Neural cell (in vitro differentiated cells): Measurements from ENCODE around the gene IPO11. TPM values are rescaled to one million over a fixed set of nuclear protein-coding genes. Genes with fewer than 3 reads are reported as not detected.

Source experiments
- H2AFZ ChIP-seq: fragments of 200-600, 300-800 bp; sonication (generic), shearing (Covaris generic); 2 replicates; pipeline ENCODE4 v1.6.0; 2014; ENCODE audit warnings: low read depth, mild to moderate bottlenecking, antibody characterized with exemption, low read length, moderate library complexity
- H3F3A ChIP-seq: fragments of 200-600 bp; shearing (Covaris generic); 2 replicates; pipeline ENCODE4 v1.6.1; 2016; ENCODE audit warnings: mild to moderate bottlenecking, moderate library complexity, mixed read lengths, antibody characterized with exemption, low read length; ENCODE audit not compliant: insufficient read depth, poor library complexity, severe bottlenecking
- H3K27ac ChIP-seq: fragments of 200-600, 300-800 bp; sonication (generic), shearing (Covaris generic); 2 replicates; pipeline ENCODE4 v1.5.1; 2014; ENCODE audit warnings: mild to moderate bottlenecking, low read length, moderate library complexity
- H3K27me3 ChIP-seq: fragments of 300-800, 200-600 bp; sonication (generic), shearing (Covaris generic); 2 replicates; pipeline ENCODE4 v1.6.0; 2014; ENCODE audit warnings: mild to moderate bottlenecking, low read depth, low read length, moderate library complexity; ENCODE audit not compliant: insufficient read depth
- H3K36me3 ChIP-seq: fragments of 300-800, 200-600 bp; sonication (generic), shearing (Covaris generic); 2 replicates; pipeline ENCODE4 v1.5.1; 2014; ENCODE audit warnings: mild to moderate bottlenecking, antibody characterized with exemption, low read length, moderate library complexity; ENCODE audit not compliant: insufficient read depth
- H3K4me2 ChIP-seq: fragments of 300-800, 200-600 bp; sonication (generic), shearing (Covaris generic); 2 replicates; pipeline ENCODE4 v1.6.0; 2014; ENCODE audit warnings: mild to moderate bottlenecking, low read length
- H3K4me3 ChIP-seq: fragments of 300-800, 200-600 bp; sonication (generic), shearing (Covaris generic); 2 replicates; pipeline ENCODE4 v1.5.1; 2014; ENCODE audit warnings: mild to moderate bottlenecking, low read length, moderate library complexity
- H3K79me2 ChIP-seq: fragments of 200-600 bp; shearing (Covaris generic); replicated peaks from 2 replicates; pipeline ENCODE4 v1.6.0; 2014; ENCODE audit warnings: mild to moderate bottlenecking, low read length, moderate library complexity; ENCODE audit not compliant: insufficient read depth
- H3K9ac ChIP-seq: fragments of 300-800, 200-600 bp; sonication (generic), shearing (Covaris generic); 2 replicates; pipeline ENCODE4 v1.6.1; 2016; ENCODE audit warnings: mild to moderate bottlenecking, low read length, mixed read lengths
- H3K9me2 ChIP-seq: fragments of 200-600 bp; shearing (Covaris generic); 2 replicates; pipeline ENCODE4 v1.6.1; 2016; ENCODE audit warnings: mild to moderate bottlenecking, low read length, mixed read lengths; ENCODE audit not compliant: insufficient read depth
- H3K9me3 ChIP-seq: fragments of 200-600, 300-800 bp; sonication (generic), shearing (Covaris generic); 2 replicates; pipeline ENCODE4 v1.6.1; 2016; ENCODE audit warnings: mild to moderate bottlenecking, mixed run types, low read length, moderate library complexity, mixed read lengths
- H4K20me1 ChIP-seq: fragments of 200-600 bp; shearing (Covaris generic); 2 replicates; pipeline ENCODE4 v1.6.1; 2016; ENCODE audit warnings: mild to moderate bottlenecking, mixed run types; ENCODE audit not compliant: insufficient read depth
- EP300 ChIP-seq: fragments of 450-650 bp; conservative IDR thresholded peaks from 2 replicates; pipeline ENCODE4 v1.6.1; 2014; ENCODE audit warnings: antibody characterized with exemption, mild to moderate bottlenecking, moderate library complexity; ENCODE audit not compliant: poor library complexity, severe bottlenecking
- EZH2 ChIP-seq: fragments of 200-600, 300-800 bp; shearing (Covaris generic), sonication (generic); IDR thresholded peaks from 2 replicates; pipeline ENCODE4 v1.6.1; 2014; ENCODE audit warnings: antibody characterized with exemption, low read length, borderline replicate concordance, mild to moderate bottlenecking; ENCODE audit not compliant: insufficient read depth, poor library complexity, severe bottlenecking
- MXI1 ChIP-seq: fragments of 450-650 bp; conservative IDR thresholded peaks from 2 replicates; pipeline ENCODE4 v1.6.1; 2014; ENCODE audit warnings: antibody characterized with exemption, mild to moderate bottlenecking; ENCODE audit not compliant: poor library complexity, severe bottlenecking
- POLR2AphosphoS5 ChIP-seq: IDR thresholded peaks from 2 replicates; pipeline ENCODE4 v1.6.1; 2012
- RAD21 ChIP-seq: fragments of 450-650 bp; conservative IDR thresholded peaks from 2 replicates; pipeline ENCODE4 v1.6.1; 2014; ENCODE audit warnings: antibody characterized with exemption, mild to moderate bottlenecking, moderate library complexity
- SMC3 ChIP-seq: fragments of 450-650 bp; conservative IDR thresholded peaks from 2 replicates; pipeline ENCODE4 v1.6.1; 2014; ENCODE audit warnings: antibody characterized with exemption, mild to moderate bottlenecking, moderate library complexity; ENCODE audit not compliant: poor library complexity
- TAF1 ChIP-seq: IDR thresholded peaks from 2 replicates; pipeline ENCODE4 v1.6.1; 2012; ENCODE audit warnings: low read depth
- polyA plus RNA-seq: library from polyadenylated mRNA; depleted of rRNA; stranded (reverse); fragments of >200 nt; gene quantifications from 2 replicates; pipeline ENCODE4 v1.2.3, GENCODE V29; 2014
- TF ChIP-seq, protein P1 (sequence below): fragments of 450-650 bp; IDR thresholded peaks from 2 replicates; pipeline ENCODE4 v1.5.1; 2014; ENCODE audit warnings: antibody characterized with exemption, mild to moderate bottlenecking, moderate library complexity; ENCODE audit not compliant: poor library complexity, severe bottlenecking
- TF ChIP-seq, protein P2 (sequence below): IDR thresholded peaks from 2 replicates; pipeline ENCODE4 v1.6.1; 2012; ENCODE audit warnings: borderline replicate concordance

Gene IPO11
- polyA plus RNA-seq, 1 donor from 2014 or later: 12.5 TPM

DNA sequence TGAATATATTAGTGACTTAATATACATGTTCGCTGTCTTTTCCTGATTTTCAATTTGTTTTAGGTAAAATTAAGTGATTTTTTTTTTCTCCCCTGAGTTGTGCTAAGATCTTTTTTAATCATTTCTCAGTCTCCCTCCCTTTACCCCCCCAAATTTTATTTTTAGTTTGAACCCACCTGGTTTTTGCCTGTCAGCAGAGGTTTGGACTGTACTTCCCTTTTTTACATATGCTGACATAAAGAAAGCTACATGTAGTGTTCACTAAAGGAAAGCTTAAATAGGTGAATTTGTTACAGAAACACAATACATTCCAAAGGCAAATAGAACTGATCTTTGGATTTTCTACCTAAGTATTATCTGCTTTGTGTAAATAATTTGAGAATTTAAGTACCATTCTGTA is 82.2 kb downstream of the IPO11 start:
- no peaks in the 10 kb centered on the region for H4K20me1 ChIP-seq
- H3K9me3 ChIP-seq: no peaks in the 10 kb centered on the region
- H3K4me2 ChIP-seq: no peak overlapping the region
- H3K9ac ChIP-seq: no peak overlapping the region
- H2AFZ ChIP-seq: no peak overlapping the region
- H3K27me3 ChIP-seq: no peaks in the 10 kb centered on the region
- H3K36me3 ChIP-seq: peaks cover 7% of the 10 kb centered on the region
- H3K4me3 ChIP-seq: no peak overlapping the region
- H3K27ac ChIP-seq: no peak overlapping the region
- no peaks in the 10 kb centered on the region for H3F3A ChIP-seq
- no peaks in the 10 kb centered on the region for H3K79me2 ChIP-seq
- H3K9me2 ChIP-seq: no peaks in the 10 kb centered on the region
- TF ChIP-seq MXI1: no peak

DNA sequence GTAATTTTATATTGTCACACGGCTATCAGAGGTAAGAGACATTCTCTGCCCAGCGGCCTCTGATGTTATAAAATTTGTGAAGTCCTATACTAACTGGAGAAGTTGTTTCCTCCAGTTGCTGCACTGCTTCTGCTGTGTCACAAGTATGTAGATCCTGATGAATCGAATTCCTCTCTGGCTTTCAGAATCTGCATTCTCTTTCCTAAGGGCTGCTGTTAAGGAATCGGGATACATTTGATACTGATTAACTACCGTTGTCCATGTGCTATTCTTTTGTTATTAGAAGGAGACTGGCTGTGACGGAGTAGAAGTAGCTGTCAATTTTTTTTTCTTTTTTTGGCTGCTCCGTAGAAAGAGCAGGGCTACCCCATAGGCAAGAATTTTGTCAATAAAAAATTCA is 84.3 kb downstream of the IPO11 start:
- no peaks in the 10 kb centered on the region for H3K9me3 ChIP-seq
- no peak overlapping the region for H3K4me3 ChIP-seq
- no peaks in the 10 kb centered on the region for H3K79me2 ChIP-seq
- no peaks in the 10 kb centered on the region for H3K9me2 ChIP-seq
- H3K36me3 ChIP-seq: peaks cover 7% of the 10 kb centered on the region
- H3K9ac ChIP-seq: no peak overlapping the region
- no peak overlapping the region for H3K27ac ChIP-seq
- no peaks in the 10 kb centered on the region for H3F3A ChIP-seq
- H2AFZ ChIP-seq: no peak overlapping the region
- no peak overlapping the region for H3K4me2 ChIP-seq
- TF ChIP-seq MXI1: no peak
- no peak for TF ChIP-seq RAD21
- no peak for TF ChIP-seq POLR2AphosphoS5
- no peak for TF ChIP-seq EP300
- no peak for TF ChIP-seq SMC3
- TF ChIP-seq, protein P1, sequence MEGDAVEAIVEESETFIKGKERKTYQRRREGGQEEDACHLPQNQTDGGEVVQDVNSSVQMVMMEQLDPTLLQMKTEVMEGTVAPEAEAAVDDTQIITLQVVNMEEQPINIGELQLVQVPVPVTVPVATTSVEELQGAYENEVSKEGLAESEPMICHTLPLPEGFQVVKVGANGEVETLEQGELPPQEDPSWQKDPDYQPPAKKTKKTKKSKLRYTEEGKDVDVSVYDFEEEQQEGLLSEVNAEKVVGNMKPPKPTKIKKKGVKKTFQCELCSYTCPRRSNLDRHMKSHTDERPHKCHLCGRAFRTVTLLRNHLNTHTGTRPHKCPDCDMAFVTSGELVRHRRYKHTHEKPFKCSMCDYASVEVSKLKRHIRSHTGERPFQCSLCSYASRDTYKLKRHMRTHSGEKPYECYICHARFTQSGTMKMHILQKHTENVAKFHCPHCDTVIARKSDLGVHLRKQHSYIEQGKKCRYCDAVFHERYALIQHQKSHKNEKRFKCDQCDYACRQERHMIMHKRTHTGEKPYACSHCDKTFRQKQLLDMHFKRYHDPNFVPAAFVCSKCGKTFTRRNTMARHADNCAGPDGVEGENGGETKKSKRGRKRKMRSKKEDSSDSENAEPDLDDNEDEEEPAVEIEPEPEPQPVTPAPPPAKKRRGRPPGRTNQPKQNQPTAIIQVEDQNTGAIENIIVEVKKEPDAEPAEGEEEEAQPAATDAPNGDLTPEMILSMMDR: no peak
- TF ChIP-seq, protein P2, sequence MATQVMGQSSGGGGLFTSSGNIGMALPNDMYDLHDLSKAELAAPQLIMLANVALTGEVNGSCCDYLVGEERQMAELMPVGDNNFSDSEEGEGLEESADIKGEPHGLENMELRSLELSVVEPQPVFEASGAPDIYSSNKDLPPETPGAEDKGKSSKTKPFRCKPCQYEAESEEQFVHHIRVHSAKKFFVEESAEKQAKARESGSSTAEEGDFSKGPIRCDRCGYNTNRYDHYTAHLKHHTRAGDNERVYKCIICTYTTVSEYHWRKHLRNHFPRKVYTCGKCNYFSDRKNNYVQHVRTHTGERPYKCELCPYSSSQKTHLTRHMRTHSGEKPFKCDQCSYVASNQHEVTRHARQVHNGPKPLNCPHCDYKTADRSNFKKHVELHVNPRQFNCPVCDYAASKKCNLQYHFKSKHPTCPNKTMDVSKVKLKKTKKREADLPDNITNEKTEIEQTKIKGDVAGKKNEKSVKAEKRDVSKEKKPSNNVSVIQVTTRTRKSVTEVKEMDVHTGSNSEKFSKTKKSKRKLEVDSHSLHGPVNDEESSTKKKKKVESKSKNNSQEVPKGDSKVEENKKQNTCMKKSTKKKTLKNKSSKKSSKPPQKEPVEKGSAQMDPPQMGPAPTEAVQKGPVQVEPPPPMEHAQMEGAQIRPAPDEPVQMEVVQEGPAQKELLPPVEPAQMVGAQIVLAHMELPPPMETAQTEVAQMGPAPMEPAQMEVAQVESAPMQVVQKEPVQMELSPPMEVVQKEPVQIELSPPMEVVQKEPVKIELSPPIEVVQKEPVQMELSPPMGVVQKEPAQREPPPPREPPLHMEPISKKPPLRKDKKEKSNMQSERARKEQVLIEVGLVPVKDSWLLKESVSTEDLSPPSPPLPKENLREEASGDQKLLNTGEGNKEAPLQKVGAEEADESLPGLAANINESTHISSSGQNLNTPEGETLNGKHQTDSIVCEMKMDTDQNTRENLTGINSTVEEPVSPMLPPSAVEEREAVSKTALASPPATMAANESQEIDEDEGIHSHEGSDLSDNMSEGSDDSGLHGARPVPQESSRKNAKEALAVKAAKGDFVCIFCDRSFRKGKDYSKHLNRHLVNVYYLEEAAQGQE: no peak
- no peak for TF ChIP-seq EZH2
- TF ChIP-seq TAF1: no peak
- no peaks in the 10 kb centered on the region for H3K27me3 ChIP-seq
- H4K20me1 ChIP-seq: no peaks in the 10 kb centered on the region

DNA sequence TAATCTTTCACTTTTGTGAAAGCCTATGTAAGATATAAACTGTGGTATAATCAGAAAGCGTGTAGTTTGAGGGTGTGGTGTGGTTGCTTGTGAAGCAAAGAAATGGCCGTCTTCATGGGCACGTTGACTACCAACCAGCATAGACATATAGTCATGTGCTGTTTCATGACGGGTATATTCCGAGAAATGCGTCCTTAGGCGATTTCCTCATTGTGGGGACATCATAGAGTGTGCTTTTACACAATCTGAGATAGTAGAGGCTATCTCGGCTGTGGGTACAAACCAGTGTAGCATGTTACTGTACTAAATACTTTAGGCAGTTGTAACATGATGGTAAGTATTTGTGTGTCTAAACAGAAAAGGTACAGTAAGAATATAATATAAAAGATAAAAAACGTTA is 86.4 kb downstream of the IPO11 start:
- no peaks in the 10 kb centered on the region for H3F3A ChIP-seq
- no peaks in the 10 kb centered on the region for H3K79me2 ChIP-seq
- no peaks in the 10 kb centered on the region for H3K27me3 ChIP-seq
- no peak overlapping the region for H3K27ac ChIP-seq
- H3K36me3 ChIP-seq: peaks cover 3% of the 10 kb centered on the region
- no peak overlapping the region for H3K4me2 ChIP-seq
- no peak overlapping the region for H3K9ac ChIP-seq
- H4K20me1 ChIP-seq: no peaks in the 10 kb centered on the region
- TF ChIP-seq MXI1 (no peak), TAF1 (no peak), EP300 (no peak), RAD21 (no peak), POLR2AphosphoS5 (no peak), EZH2 (no peak), SMC3 (no peak)
- TF ChIP-seq, protein P2: no peak
- TF ChIP-seq, protein P1: no peak
- H3K9me2 ChIP-seq: no peaks in the 10 kb centered on the region
- H2AFZ ChIP-seq: no peak overlapping the region
- no peaks in the 10 kb centered on the region for H3K9me3 ChIP-seq
- no peak overlapping the region for H3K4me3 ChIP-seq
